HEK293T (cell line): ENCODE data around the gene ERN1.

ENCODE experiments used
- BHLHE40 ChIP-seq: fragments of 450-650 bp; IDR thresholded peaks from 2 replicates; pipeline ENCODE4 v1.6.1; 2016; ENCODE audit warnings: mild to moderate bottlenecking, moderate library complexity, borderline replicate concordance
- FOXA1 ChIP-seq: fragments of 450-650 bp; IDR thresholded peaks from 2 replicates; pipeline ENCODE4 v1.6.1; 2016; ENCODE audit warnings: mild to moderate bottlenecking
- FOXK2 ChIP-seq: fragments of 450-650 bp; IDR thresholded peaks from 2 replicates; pipeline ENCODE4 v1.6.1; 2016; ENCODE audit warnings: mild to moderate bottlenecking
- FOXM1 ChIP-seq: fragments of 450-650 bp; IDR thresholded peaks from 2 replicates; pipeline ENCODE4 v1.6.1; 2017; ENCODE audit warnings: mild to moderate bottlenecking, borderline replicate concordance
- PKNOX1 ChIP-seq: fragments of 450-650 bp; IDR thresholded peaks from 2 replicates; pipeline ENCODE4 v1.6.1; 2016
- SP1 ChIP-seq: fragments of 450-650 bp; IDR thresholded peaks from 2 replicates; pipeline ENCODE4 v1.6.1; 2017
- SUZ12 ChIP-seq: fragments of 450-650 bp; IDR thresholded peaks from 2 replicates; pipeline ENCODE4 v1.6.1; 2016; ENCODE audit warnings: mild to moderate bottlenecking
- TARDBP ChIP-seq: fragments of 450-650 bp; IDR thresholded peaks from 2 replicates; pipeline ENCODE4 v1.6.1; 2016
- ZNF384 ChIP-seq: fragments of 450-650 bp; IDR thresholded peaks from 2 replicates; pipeline ENCODE4 v1.6.1; 2016

- TF ChIP-seq SP1: no peak
- no peak for TF ChIP-seq PKNOX1
- TF ChIP-seq ZNF384: no peak
- no peak for TF ChIP-seq SUZ12
- TF ChIP-seq TARDBP: no peak
- no peak for TF ChIP-seq FOXA1
- TF ChIP-seq BHLHE40: no peak
- TF ChIP-seq FOXM1: no peak
- TF ChIP-seq FOXK2: no peak
These were observed 126.3 kb downstream of the ERN1 start for GRCh38 chr17:64003526-64004121.
